Peyer's patch (tissue), 4 donors: Measurements from ENCODE around the gene DNAJC3.

Experiments
- CTCF ChIP-seq, 6 experiments: fragments of 450-650 bp in 4 of 6; fragments of 200-600 bp in 2 of 6; sonication (generic) in 1 of 6; IDR thresholded peaks; one replicate each; pipeline ENCODE4 v1.5.1; 2017 to 2019; ENCODE audit warnings: antibody characterized with exemption in 6 of 6, mild to moderate bottlenecking in 3 of 6, moderate library complexity in 1 of 6
- POLR2A ChIP-seq, 2 donors: fragments of 450-650 bp; IDR thresholded peaks; one replicate each; pipeline ENCODE4 v1.5.1; 2017; ENCODE audit warnings: antibody characterized with exemption in 2 of 2, mild to moderate bottlenecking in 2 of 2, moderate library complexity in 2 of 2

GRCh38 chr13:95800436-95800835, 123.5 kb downstream of the DNAJC3 start:
- TF ChIP-seq POLR2A (IDR thresholded peaks at IDR 0.05) (no peak), CTCF (IDR thresholded peaks at IDR 0.05) (no peak)
